IMR-90 (cell line): ENCODE results near the gene CAB39. TPM values are rescaled to one million over a fixed set of nuclear protein-coding genes. Genes with fewer than 3 reads are reported as not detected.

Source experiments
- ATAC-seq: fragments of 200-7000 bp; cut with Tn5 transposase; 2 replicates; pipeline ENCODE4 v1.9.1; 2020; ENCODE audit warnings: low read depth, mild to moderate bottlenecking, moderate library complexity
- BruUV-seq: library from RNA; stranded (reverse); fragments of 400-500 nt; replicated peaks from 2 replicates; lab custom pipeline; 2021; lab: Mats Ljungman, UMichigan
- CTCF ChIA-PET: fragments of 300-600 bp; formaldehyde crosslinking; extraction: SDS; loops from one replicate; lab custom pipeline; 2021; ENCODE audit warnings: antibody characterized with exemption; lab: Yijun Ruan, JAX
- POLR2A ChIA-PET: fragments of 300-600 bp; sonication (Branson Sonifier 250); formaldehyde crosslinking; loops from one replicate; lab custom pipeline; 2022; ENCODE audit warnings: antibody characterized with exemption; ENCODE audit not compliant: unreplicated experiment; lab: Charles Lee
- DNase-seq: peaks from one replicate; pipeline ENCODE4 v3.0.0; 2013
- H2AFZ ChIP-seq: replicated peaks from 2 replicates; pipeline ENCODE3; 2013; ENCODE audit warnings: low read length, mild to moderate bottlenecking; ENCODE audit not compliant: poor library complexity
- H2AK5ac ChIP-seq: 2 replicates; pipeline ENCODE4 v1.6.1; 2013; ENCODE audit warnings: low read depth, low read length, inconsistent platforms
- H2AK9ac ChIP-seq: replicated peaks from 2 replicates; pipeline ENCODE3; 2013; ENCODE audit warnings: mild to moderate bottlenecking, low read depth, low read length, moderate library complexity; ENCODE audit not compliant: poor library complexity
- H2BK120ac ChIP-seq: 2 replicates; pipeline ENCODE4 v1.6.1; 2013; ENCODE audit warnings: low read depth, low read length, inconsistent platforms
- H2BK15ac ChIP-seq: 3 replicates; pipeline ENCODE4 v1.6.1; 2013; ENCODE audit warnings: low read depth, low read length, inconsistent platforms
- H2BK20ac ChIP-seq: 2 replicates; pipeline ENCODE4 v1.6.1; 2013; ENCODE audit warnings: low read depth, mild to moderate bottlenecking, inconsistent platforms, low read length, moderate library complexity
- H2BK5ac ChIP-seq: 2 replicates; pipeline ENCODE4 v1.6.1; 2013; ENCODE audit warnings: mild to moderate bottlenecking, low read depth, low read length, inconsistent platforms; ENCODE audit not compliant: poor library complexity, severe bottlenecking
- H3K14ac ChIP-seq: replicated peaks from 2 replicates; pipeline ENCODE4 v1.6.1; 2013; ENCODE audit warnings: low read depth, low read length, inconsistent platforms
- H3K18ac ChIP-seq: 2 replicates; pipeline ENCODE4 v1.6.1; 2013; ENCODE audit warnings: low read depth, low read length, control low read depth
- H3K23ac ChIP-seq: 2 replicates; pipeline ENCODE4 v1.6.1; 2013; ENCODE audit warnings: low read depth, low read length, inconsistent platforms
- H3K27ac ChIP-seq: 2 replicates; pipeline ENCODE4 v1.5.1; 2013; ENCODE audit warnings: mild to moderate bottlenecking, control low read depth, low read length; ENCODE audit not compliant: insufficient read depth
- H3K27me3 ChIP-seq: 2 replicates; pipeline ENCODE4 v1.6.1; 2013; ENCODE audit warnings: low read length; ENCODE audit not compliant: control insufficient read depth, insufficient read depth
- H3K36me3 ChIP-seq: 2 replicates; pipeline ENCODE4 v1.6.1; 2013; ENCODE audit warnings: low read length, mixed read lengths; ENCODE audit not compliant: control insufficient read depth, insufficient read depth
- H3K4ac ChIP-seq: 2 replicates; pipeline ENCODE4 v1.6.1; 2013; ENCODE audit warnings: low read depth, low read length, inconsistent platforms
- H3K4me1 ChIP-seq: 2 replicates; pipeline ENCODE4 v1.6.1; 2013; ENCODE audit warnings: low read length, mixed read lengths; ENCODE audit not compliant: control insufficient read depth, insufficient read depth
- H3K4me2 ChIP-seq: 2 replicates; pipeline ENCODE4 v1.6.1; 2013; ENCODE audit warnings: low read depth, mild to moderate bottlenecking, control low read depth, low read length, moderate library complexity
- H3K4me3 ChIP-seq: 2 replicates; pipeline ENCODE4 v1.5.1; 2013; ENCODE audit warnings: low read depth, mild to moderate bottlenecking, control low read depth, low read length, moderate library complexity; ENCODE audit not compliant: insufficient read depth
- H3K56ac ChIP-seq: 2 replicates; pipeline ENCODE4 v1.6.1; 2013; ENCODE audit warnings: low read length, inconsistent platforms; ENCODE audit not compliant: insufficient read depth; ENCODE audit errors: extremely low read depth
- H3K79me1 ChIP-seq, 2 experiments: 2 replicates each; pipeline ENCODE4 v1.6.1; 2013; ENCODE audit warnings: low read length in 2 of 2, inconsistent platforms in 1 of 2, low read depth in 1 of 2
- H3K9ac ChIP-seq: 2 replicates; pipeline ENCODE4 v1.6.1; 2013; ENCODE audit warnings: low read depth, low read length, control low read depth
- H3K9me1 ChIP-seq: 2 replicates; pipeline ENCODE4 v1.6.1; 2013; ENCODE audit warnings: low read length, inconsistent platforms; ENCODE audit not compliant: insufficient read depth
- H3K9me3 ChIP-seq: 2 replicates; pipeline ENCODE4 v1.6.1; 2013; ENCODE audit warnings: low read length; ENCODE audit not compliant: control insufficient read depth, insufficient read depth
- H4K20me1 ChIP-seq: 2 replicates; pipeline ENCODE4 v1.6.1; 2013; ENCODE audit warnings: low read length, inconsistent platforms; ENCODE audit not compliant: insufficient read depth
- H4K5ac ChIP-seq: 2 replicates; pipeline ENCODE4 v1.6.1; 2013; ENCODE audit warnings: mild to moderate bottlenecking, low read depth, low read length, control low read depth
- H4K8ac ChIP-seq, 2 experiments: 2 replicates each; pipeline ENCODE4 v1.6.1; 2013; ENCODE audit warnings: low read depth in 2 of 2, low read length in 2 of 2, control low read depth in 1 of 2, inconsistent platforms in 1 of 2
- H4K91ac ChIP-seq: 2 replicates; pipeline ENCODE4 v1.6.1; 2013; ENCODE audit warnings: low read depth, low read length, inconsistent platforms; ENCODE audit not compliant: insufficient read depth
- BHLHE40 ChIP-seq: fragments of 150-350 bp; IDR thresholded peaks from 2 replicates; pipeline ENCODE4 v1.6.1; 2016; ENCODE audit warnings: mild to moderate bottlenecking, low read depth, low read length
- CEBPB ChIP-seq: IDR thresholded peaks from 2 replicates; pipeline ENCODE4 v1.6.1; 2012; ENCODE audit warnings: low read depth, low read length, improper control_type of control experiment
- CHD1 ChIP-seq: IDR thresholded peaks from 2 replicates; pipeline ENCODE4 v1.6.1; 2012; ENCODE audit warnings: low read depth, low read length, improper control_type of control experiment
- ELK1 ChIP-seq: fragments of 150-350 bp; IDR thresholded peaks from 2 replicates; pipeline ENCODE4 v1.6.1; 2016; ENCODE audit warnings: low read depth, mild to moderate bottlenecking, low read length, moderate library complexity, borderline replicate concordance
- FOS ChIP-seq: fragments of 150-350 bp; IDR thresholded peaks from 2 replicates; pipeline ENCODE4 v1.6.1; 2016; ENCODE audit warnings: low read depth, low read length
- MAFK ChIP-seq: IDR thresholded peaks from 2 replicates; pipeline ENCODE4 v1.6.1; 2012; ENCODE audit warnings: low read depth, low read length, improper control_type of control experiment
- MAZ ChIP-seq: IDR thresholded peaks from 2 replicates; pipeline ENCODE4 v1.6.1; 2012; ENCODE audit warnings: low read depth, mild to moderate bottlenecking, low read length, improper control_type of control experiment, moderate library complexity, borderline replicate concordance
- MXI1 ChIP-seq: IDR thresholded peaks from 2 replicates; pipeline ENCODE4 v1.6.1; 2012; ENCODE audit warnings: low read depth, mild to moderate bottlenecking, low read length, moderate library complexity, borderline replicate concordance
- NFE2L2 ChIP-seq: fragments of 150-350 bp; IDR thresholded peaks from 2 replicates; pipeline ENCODE4 v1.6.1; 2016; ENCODE audit warnings: low read depth, mild to moderate bottlenecking, low read length
- POLR2A ChIP-seq: IDR thresholded peaks from 2 replicates; pipeline ENCODE4 v1.6.1; 2012; ENCODE audit warnings: mild to moderate bottlenecking, low read depth, low read length
- RAD21 ChIP-seq: IDR thresholded peaks from 2 replicates; pipeline ENCODE4 v1.6.1; 2012; ENCODE audit warnings: low read length, improper control_type of control experiment
- RCOR1 ChIP-seq: IDR thresholded peaks from 2 replicates; pipeline ENCODE4 v1.6.1; 2012; ENCODE audit warnings: mild to moderate bottlenecking, low read length, improper control_type of control experiment; ENCODE audit not compliant: insufficient replicate concordance
- RFX5 ChIP-seq: IDR thresholded peaks from 2 replicates; pipeline ENCODE4 v1.8.0; 2012; ENCODE audit warnings: low read depth, mild to moderate bottlenecking, low read length, moderate library complexity
- SMC3 ChIP-seq: fragments of 150-350 bp; IDR thresholded peaks from 2 replicates; pipeline ENCODE4 v1.6.1; 2016; ENCODE audit warnings: low read depth, mild to moderate bottlenecking, antibody characterized with exemption, low read length, moderate library complexity
- USF2 ChIP-seq: fragments of 150-350 bp; IDR thresholded peaks from 2 replicates; pipeline ENCODE4 v1.6.1; 2017; ENCODE audit warnings: mild to moderate bottlenecking, antibody characterized with exemption, low read length, low read depth
- WGBS, 2 experiments: methylation state at CpG; one replicate each; pipeline versions ENCODE4 v1.1.5 to v1.1.7; 2013; ENCODE audit warnings: missing lambda C conversion rate in 2 of 2; ENCODE audit not compliant: insufficient read length in 1 of 2; ENCODE audit errors: extremely low coverage in 2 of 2; 5-methylcytosine and 5-hydroxymethylcytosine counted together
- dilution Hi-C: fragments of 300-500 bp; cut with HindIII; formaldehyde crosslinking; loops from one replicate; pipeline ENCODE4 v1.14.3; 2018; ENCODE audit warnings: low sequenced_read_pairs; ENCODE audit not compliant: unreplicated experiment
- in situ Hi-C: fragments of 300-500 bp; cut with MboI; formaldehyde crosslinking; loops from 3 replicates; pipeline ENCODE4 v1.14.3; 2019; ENCODE audit warnings: low sequenced_read_pairs, inconsistent platforms, mixed read lengths
- intact Hi-C: fragments of 100-400 bp; cut with micrococcal nuclease; formaldehyde crosslinking; loops from 2 replicates; pipeline ENCODE4 v1.10.0; 2022
- polyA plus RNA-seq, 3 experiments: library from polyadenylated mRNA; depleted of rRNA; stranded (reverse); fragments of >200 nt; gene quantifications; 2 replicates each; pipeline ENCODE4 v1.2.3, GENCODE V29; 2012; ENCODE audit warnings: low replicate concordance in 1 of 3
- total RNA-seq: library from RNA; depleted of rRNA; stranded (reverse); fragments of >200 nt; gene quantifications from 2 replicates; pipeline ENCODE4 v1.2.3, GENCODE V29; 2012
- TF ChIP-seq, protein P1 (sequence below): conservative IDR thresholded peaks from 2 replicates; pipeline ENCODE4 v1.5.1; 2012; ENCODE audit warnings: mild to moderate bottlenecking, low read depth, low read length, improper control_type of control experiment

Gene CAB39
- total and polyA plus RNA-seq, 2 of the 4 experiments (the other 2 are of a cell fraction): 38.2 to 71.7 TPM

DNA sequence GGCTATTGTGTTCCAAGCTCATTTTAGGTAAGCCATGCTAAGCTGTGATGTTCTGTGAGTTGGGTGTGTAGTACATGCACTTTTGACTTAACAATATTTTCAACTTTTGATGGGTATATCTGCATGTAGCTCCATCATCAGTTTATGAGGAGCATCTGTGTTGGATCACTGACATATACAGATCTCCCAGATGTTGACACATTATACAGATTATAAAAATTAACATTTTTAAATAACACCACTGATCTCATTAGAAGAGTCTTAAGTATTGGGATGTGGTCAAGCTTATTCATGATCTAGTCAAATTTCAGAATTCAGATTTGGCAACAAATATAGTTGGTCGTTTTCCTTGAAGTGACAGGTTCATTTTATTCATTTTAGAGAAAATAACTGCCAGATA is 51.7 kb downstream of the CAB39 start:
- H4K8ac ChIP-seq: no peak overlapping the region
- peaks cover 16% of the 10 kb centered on the region for H3K9me1 ChIP-seq
- DNase-seq (no peak), ATAC-seq (no peak)
- in situ Hi-C loops: no loop called here
- no peak overlapping the region for H2BK15ac ChIP-seq
- H2BK120ac ChIP-seq: no peak overlapping the region
- no peak overlapping the region for H4K5ac ChIP-seq
- no peak overlapping the region for H3K18ac ChIP-seq
- H2BK20ac ChIP-seq: no peak overlapping the region
- no peak overlapping the region for H2AK5ac ChIP-seq
- no peak overlapping the region for H4K91ac ChIP-seq
- no CpG with 5 or more reads among the region's 1 CpG for WGBS, 2 experiments
- dilution Hi-C loops: no loop called here
- H3K36me3 ChIP-seq: peaks cover 23% of the 10 kb centered on the region
- no peaks in the 10 kb centered on the region for H3K9me3 ChIP-seq
- no peak for TF ChIP-seq BHLHE40
- no peak for TF ChIP-seq FOS
- no peak for TF ChIP-seq USF2
- no peak for TF ChIP-seq POLR2A
- TF ChIP-seq CHD1: no peak
- TF ChIP-seq MAZ: no peak
- no peak for TF ChIP-seq ELK1
- no peak for TF ChIP-seq RAD21
- no peak for TF ChIP-seq CEBPB
- no peak for TF ChIP-seq NFE2L2
- TF ChIP-seq RFX5: no peak
- no peak for TF ChIP-seq SMC3
- TF ChIP-seq MXI1: no peak
- TF ChIP-seq, protein P1, sequence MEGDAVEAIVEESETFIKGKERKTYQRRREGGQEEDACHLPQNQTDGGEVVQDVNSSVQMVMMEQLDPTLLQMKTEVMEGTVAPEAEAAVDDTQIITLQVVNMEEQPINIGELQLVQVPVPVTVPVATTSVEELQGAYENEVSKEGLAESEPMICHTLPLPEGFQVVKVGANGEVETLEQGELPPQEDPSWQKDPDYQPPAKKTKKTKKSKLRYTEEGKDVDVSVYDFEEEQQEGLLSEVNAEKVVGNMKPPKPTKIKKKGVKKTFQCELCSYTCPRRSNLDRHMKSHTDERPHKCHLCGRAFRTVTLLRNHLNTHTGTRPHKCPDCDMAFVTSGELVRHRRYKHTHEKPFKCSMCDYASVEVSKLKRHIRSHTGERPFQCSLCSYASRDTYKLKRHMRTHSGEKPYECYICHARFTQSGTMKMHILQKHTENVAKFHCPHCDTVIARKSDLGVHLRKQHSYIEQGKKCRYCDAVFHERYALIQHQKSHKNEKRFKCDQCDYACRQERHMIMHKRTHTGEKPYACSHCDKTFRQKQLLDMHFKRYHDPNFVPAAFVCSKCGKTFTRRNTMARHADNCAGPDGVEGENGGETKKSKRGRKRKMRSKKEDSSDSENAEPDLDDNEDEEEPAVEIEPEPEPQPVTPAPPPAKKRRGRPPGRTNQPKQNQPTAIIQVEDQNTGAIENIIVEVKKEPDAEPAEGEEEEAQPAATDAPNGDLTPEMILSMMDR: no peak
- no peak for TF ChIP-seq MAFK
- TF ChIP-seq RCOR1: no peak
- peaks cover 32% of the 10 kb centered on the region for H4K20me1 ChIP-seq
- ChIA-PET CTCF (no interaction called here), POLR2A (no interaction called here)
- no peaks in the 10 kb centered on the region for H3K27me3 ChIP-seq
- H3K4me1 ChIP-seq: peaks cover 6% of the 10 kb centered on the region
- H2BK5ac ChIP-seq: no peak overlapping the region
- BruUV-seq: no TSS peak
- no peak overlapping the region for H2AFZ ChIP-seq
- H3K4ac ChIP-seq: no peak overlapping the region
- no peak overlapping the region for H3K4me3 ChIP-seq
- H3K56ac ChIP-seq: no peak overlapping the region
- H3K23ac ChIP-seq: no peak overlapping the region
- intact Hi-C loops: no loop called here
- H3K9ac ChIP-seq: no peak overlapping the region
- no peak overlapping the region for H2AK9ac ChIP-seq
- H3K14ac ChIP-seq: no peak overlapping the region
- H3K27ac ChIP-seq: no peak overlapping the region
- H3K4me2 ChIP-seq: no peak overlapping the region
- H3K79me1 ChIP-seq: peaks cover 43 to 76% of the 10 kb centered on the region in 2 experiments
